ENCODE results near the gene TMOD4. TPM values are rescaled to one million over a fixed set of nuclear protein-coding genes. Genes with fewer than 3 reads are reported as not detected.
A peak's percentile ranks its signal among the peaks of the same experiment; 100 is the strongest.

Gene TMOD4
- total and polyA plus RNA-seq, 9 of the 15 experiments (the other 6 are each of a cell fraction or from before 2014, with no cell fraction given): 0.18 to 1.8 (median 1.1) TPM; not detected in 1

GRCh38 chr1:151192047-151192446 lies 16.3 kb upstream of the TMOD4 start:
- H3K4me1 ChIP-seq (replicated peaks in 1 of 2; ENCODE audit: control insufficient read depth in 2 of 2, insufficient read depth in 2 of 2, low read length in 2 of 2): peaks cover 10 to 13% of the 10 kb centered on the region in 2 experiments; a peak in 4 of 5 replicates
- H3K4me2 ChIP-seq (ENCODE audit: insufficient read depth, low read length): no peak overlapping the region
- H3K27me3 ChIP-seq (ENCODE audit: control insufficient read depth in 2 of 2, insufficient read depth in 2 of 2, low read length in 2 of 2): no peaks in the 10 kb centered on the region
- H3K36me3 ChIP-seq (ENCODE audit: control insufficient read depth, insufficient read depth, low read length): no peaks in the 10 kb centered on the region
- no peak overlapping the region for H3K4me3 ChIP-seq
- FAIRE-seq: no peak
- H3K9me1 ChIP-seq (ENCODE audit: control insufficient read depth, insufficient read depth, low read length): no peaks in the 10 kb centered on the region
- TF ChIP-seq SPI1 (IDR thresholded peaks at IDR 0.05; ENCODE audit: borderline replicate concordance, low read depth, low read length): no peak
- TF ChIP-seq ZNF324 (CRISPR knock-in tag; IDR thresholded peaks at IDR 0.05): no peak
- TF ChIP-seq CEBPG (CRISPR knock-in tag; IDR thresholded peaks at IDR 0.05): peak; percentile 63; the same call in 1 of the 2 replicates
- no peak; a peak in 1 of 4 replicates for TF ChIP-seq CEBPG (tag; conservative IDR thresholded peaks at IDR 0.05 in 1 of 2, IDR thresholded peaks at IDR 0.05 in 1 of 2)
- peak; percentile 45; the same call in 1 of the 2 replicates for TF ChIP-seq CEBPB (tag; IDR thresholded peaks at IDR 0.05)
- TF ChIP-seq SRSF1 (IDR thresholded peaks at IDR 0.05; ENCODE audit: low read depth, low read length): no peak
- no peak for TF ChIP-seq TAF7 (tag; IDR thresholded peaks at IDR 0.05)
- no peak for TF ChIP-seq PHF20 (IDR thresholded peaks at IDR 0.05; ENCODE audit: partially characterized antibody)
- no peak for TF ChIP-seq CBX3 (IDR thresholded peaks at IDR 0.05; ENCODE audit: borderline replicate concordance in 1 of 2, low read length in 2 of 2)
- peak; percentile 73 for TF ChIP-seq ATF3 (IDR thresholded peaks at IDR 0.05)
- no peak for TF ChIP-seq ATF3 (CRISPR knock-in tag; conservative IDR thresholded peaks at IDR 0.05)
- TF ChIP-seq, protein P1, sequence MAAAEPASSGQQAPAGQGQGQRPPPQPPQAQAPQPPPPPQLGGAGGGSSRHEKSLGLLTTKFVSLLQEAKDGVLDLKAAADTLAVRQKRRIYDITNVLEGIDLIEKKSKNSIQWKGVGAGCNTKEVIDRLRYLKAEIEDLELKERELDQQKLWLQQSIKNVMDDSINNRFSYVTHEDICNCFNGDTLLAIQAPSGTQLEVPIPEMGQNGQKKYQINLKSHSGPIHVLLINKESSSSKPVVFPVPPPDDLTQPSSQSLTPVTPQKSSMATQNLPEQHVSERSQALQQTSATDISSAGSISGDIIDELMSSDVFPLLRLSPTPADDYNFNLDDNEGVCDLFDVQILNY (CRISPR knock-in tag; IDR thresholded peaks at IDR 0.05): no peak
- no peak for TF ChIP-seq ZC3H4 (CRISPR knock-in tag; IDR thresholded peaks at IDR 0.05; ENCODE audit: borderline replicate concordance)
- no peak for TF ChIP-seq MEF2A (IDR thresholded peaks at IDR 0.05; ENCODE audit: control insufficient read depth, low read depth, low read length)
- no peak for TF ChIP-seq RB1 (IDR thresholded peaks at IDR 0.05; ENCODE audit: low read depth)
- no peak for TF ChIP-seq POLR3G (IDR thresholded peaks at IDR 0.05; ENCODE audit: extremely low read depth, insufficient read length, insufficient replicate concordance)
- TF ChIP-seq, protein P2, sequence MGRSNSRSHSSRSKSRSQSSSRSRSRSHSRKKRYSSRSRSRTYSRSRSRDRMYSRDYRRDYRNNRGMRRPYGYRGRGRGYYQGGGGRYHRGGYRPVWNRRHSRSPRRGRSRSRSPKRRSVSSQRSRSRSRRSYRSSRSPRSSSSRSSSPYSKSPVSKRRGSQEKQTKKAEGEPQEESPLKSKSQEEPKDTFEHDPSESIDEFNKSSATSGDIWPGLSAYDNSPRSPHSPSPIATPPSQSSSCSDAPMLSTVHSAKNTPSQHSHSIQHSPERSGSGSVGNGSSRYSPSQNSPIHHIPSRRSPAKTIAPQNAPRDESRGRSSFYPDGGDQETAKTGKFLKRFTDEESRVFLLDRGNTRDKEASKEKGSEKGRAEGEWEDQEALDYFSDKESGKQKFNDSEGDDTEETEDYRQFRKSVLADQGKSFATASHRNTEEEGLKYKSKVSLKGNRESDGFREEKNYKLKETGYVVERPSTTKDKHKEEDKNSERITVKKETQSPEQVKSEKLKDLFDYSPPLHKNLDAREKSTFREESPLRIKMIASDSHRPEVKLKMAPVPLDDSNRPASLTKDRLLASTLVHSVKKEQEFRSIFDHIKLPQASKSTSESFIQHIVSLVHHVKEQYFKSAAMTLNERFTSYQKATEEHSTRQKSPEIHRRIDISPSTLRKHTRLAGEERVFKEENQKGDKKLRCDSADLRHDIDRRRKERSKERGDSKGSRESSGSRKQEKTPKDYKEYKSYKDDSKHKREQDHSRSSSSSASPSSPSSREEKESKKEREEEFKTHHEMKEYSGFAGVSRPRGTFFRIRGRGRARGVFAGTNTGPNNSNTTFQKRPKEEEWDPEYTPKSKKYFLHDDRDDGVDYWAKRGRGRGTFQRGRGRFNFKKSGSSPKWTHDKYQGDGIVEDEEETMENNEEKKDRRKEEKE (IDR thresholded peaks at IDR 0.05; ENCODE audit: borderline replicate concordance in 1 of 2, control insufficient read depth in 1 of 2, low read depth in 2 of 2, low read length in 1 of 2): no peak
- no TSS peak for BruUV-seq (replicated peaks)
- in situ Hi-C loops (cut with MboI) (no loop called here), intact Hi-C loops (cut with micrococcal nuclease) (loop anchor here (5.0 to 10.0 kb wide), 2 partner anchors 193 to 545 kb away; no protein-coding TSS in a partner anchor)
- WGBS (ENCODE audit: insufficient coverage, low coverage, missing lambda C conversion rate): 48% methylated on average over 7 of the region's 7 CpGs
- no peak for ATAC-seq
- no peak for DNase-seq (ENCODE audit: extremely low read depth in 1 of 4, low spot score in 3 of 4)
- no peaks in the 10 kb centered on the region for H4K20me1 ChIP-seq (replicated peaks; ENCODE audit: control insufficient read depth, insufficient read depth, low read length)
- CTCF ChIA-PET (ENCODE audit: low intra/inter-chr PET ratio): no interaction called here
- peaks cover 28% of the 10 kb centered on the region for H3K79me2 ChIP-seq (ENCODE audit: control insufficient read depth, insufficient read depth, low read length)
- POLR2A ChIA-PET: interaction anchor here (0.8 kb wide), 1 partner anchor 717 kb away, joined by 3 read pairs; the partner anchor contains the start of gene THEM4
- no peaks in the 10 kb centered on the region for H3K9me3 ChIP-seq (replicated peaks; ENCODE audit: control insufficient read depth, insufficient read depth, low read depth, low read length)
- no peak overlapping the region for H3K9ac ChIP-seq (ENCODE audit: insufficient read depth in 1 of 2, low read depth in 2 of 2, low read length in 2 of 2)
- H3K27ac ChIP-seq (ENCODE audit: extremely low read depth, low read depth, low read length): no peak overlapping the region
- no peak overlapping the region for H2AFZ ChIP-seq (ENCODE audit: low read depth, low read length)
